ENCODE measurements around the gene ABCG8. TPM values are rescaled to one million over a fixed set of nuclear protein-coding genes. Genes with fewer than 3 reads are reported as not detected.
A peak's percentile ranks its signal among the peaks of the same experiment; 100 is the strongest.

ABCG8 gene
- total and polyA plus RNA-seq, 8 donors = 1.1 to 8.9 (median 6.7) TPM; not detected in 5

GRCh38 chr2:43794956-43795355 lies 43.8 kb upstream of the ABCG8 start:
- Histone ChIP-seq H3K9me3 (no peaks in the 10 kb centered on the region), H3K27me3 (no peaks in the 10 kb centered on the region), H3K4me3 (no peak overlapping the region), H3K36me3 (peaks cover 0 to 61% (median 32%) of the 10 kb centered on the region in 4 donors), H3K27ac (no peak overlapping the region), H3K4me1 (peaks cover 0 to 5% (median under 1%) of the 10 kb centered on the region in 4 donors)
- WGBS, 5 donors = 95 to 98% (median 96%) methylated on average over 9 of the region's 9 CpGs
- intact Hi-C loops (cut with DNase I; ENCODE audit: low total_unique reads) = no loop called here
- no peak for TF ChIP-seq POLR2A (IDR thresholded peaks at IDR 0.05)
- DNase-seq = no peak

DNA sequence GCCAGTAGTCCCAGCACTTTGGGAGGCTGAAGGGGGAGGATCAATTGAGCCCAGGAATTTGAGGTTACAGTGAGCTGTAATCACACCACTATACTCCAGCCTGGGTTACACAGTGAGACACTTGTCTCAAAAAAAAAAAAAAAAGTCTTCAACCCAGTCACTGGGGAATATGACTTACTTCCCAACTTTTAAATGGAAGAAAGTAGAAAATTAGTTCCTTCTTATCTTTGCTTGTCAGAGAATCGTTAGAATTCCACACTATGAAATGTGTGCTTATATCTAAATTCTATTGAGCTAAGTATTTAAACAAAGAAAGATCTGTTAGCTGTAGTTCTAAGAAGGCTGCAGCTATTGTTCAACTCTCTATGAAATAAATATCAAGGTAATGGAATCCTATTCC lies 42.6 kb upstream of the ABCG8 start:
- H3K4me1 ChIP-seq = peaks cover 0 to 4% (median 1%) of the 10 kb centered on the region in 4 donors
- H3K27me3 ChIP-seq = no peaks in the 10 kb centered on the region
- 31 to 59% (median 48%) methylated on average over 1 of the region's 1 CpG for WGBS, 5 donors
- H3K27ac ChIP-seq = no peak overlapping the region
- no peak overlapping the region for H3K4me3 ChIP-seq
- TF ChIP-seq CTCF (IDR thresholded peaks at IDR 0.05) (no peak), POLR2A (IDR thresholded peaks at IDR 0.05) (no peak), POLR2AphosphoS5 (IDR thresholded peaks at IDR 0.05) (no peak), EP300 (IDR thresholded peaks at IDR 0.05) (no peak)
- H3K9me3 ChIP-seq = no peaks in the 10 kb centered on the region
- intact Hi-C loops (cut with DNase I; ENCODE audit: low total_unique reads) = no loop called here
- H3K36me3 ChIP-seq = peaks cover 0 to 49% (median 27%) of the 10 kb centered on the region in 4 donors
- no peak for DNase-seq

DNA sequence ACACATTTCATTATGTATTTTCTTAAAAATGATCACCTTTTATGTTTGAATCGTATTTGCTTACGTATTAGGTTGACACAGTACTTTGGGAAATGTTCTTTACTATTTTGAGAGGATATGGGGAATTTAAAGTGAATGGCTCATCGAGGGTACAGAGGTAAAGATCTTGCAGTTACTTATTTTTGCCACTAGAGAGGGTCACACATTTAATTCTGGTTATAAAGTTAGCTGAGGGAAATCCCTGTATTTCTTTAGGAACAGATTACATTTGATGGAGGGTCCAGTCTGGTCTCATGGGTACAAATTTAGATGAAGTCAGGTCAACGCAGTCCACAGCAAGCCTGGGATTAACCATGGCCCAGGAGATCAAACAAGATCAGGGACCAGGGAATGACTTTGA lies 40.5 kb upstream of the ABCG8 start:
- 73 to 80% (median 75%) methylated on average over 4 of the region's 4 CpGs for WGBS, 5 donors
- Histone ChIP-seq H3K27me3 (no peaks in the 10 kb centered on the region), H3K4me1 (peaks cover 0 to 4% (median 1%) of the 10 kb centered on the region in 4 donors), H3K36me3 (peaks cover 0 to 37% (median 23%) of the 10 kb centered on the region in 4 donors), H3K4me3 (no peak overlapping the region), H3K27ac (no peak overlapping the region), H3K9me3 (no peaks in the 10 kb centered on the region)
- TF ChIP-seq CTCF (IDR thresholded peaks at IDR 0.05) (peak in 2 of 7 experiments; percentile 18 to 20), EP300 (IDR thresholded peaks at IDR 0.05) (no peak), POLR2AphosphoS5 (IDR thresholded peaks at IDR 0.05) (no peak)
- intact Hi-C loops (cut with DNase I; ENCODE audit: low total_unique reads) = no loop called here
- no peak for DNase-seq

- H3K9me3 ChIP-seq = no peaks in the 10 kb centered on the region
- H3K4me1 ChIP-seq = peaks cover 0 to 4% (median 2%) of the 10 kb centered on the region in 4 donors
- H3K27ac ChIP-seq = no peak overlapping the region
- H3K4me3 ChIP-seq = no peak overlapping the region
- H3K27me3 ChIP-seq = no peaks in the 10 kb centered on the region
- intact Hi-C loops (cut with DNase I; ENCODE audit: low total_unique reads) = no loop called here
- no peak for DNase-seq
- no peak for TF ChIP-seq POLR2AphosphoS5 (IDR thresholded peaks at IDR 0.05)
- TF ChIP-seq EP300 (IDR thresholded peaks at IDR 0.05) = no peak
- no peak for TF ChIP-seq POLR2A (IDR thresholded peaks at IDR 0.05)
- no peak for TF ChIP-seq CTCF (IDR thresholded peaks at IDR 0.05)
- peaks cover 0 to 33% (median 23%) of the 10 kb centered on the region in 4 donors for H3K36me3 ChIP-seq
Measured at GRCh38 chr2:43800894-43801293, 37.9 kb upstream of the ABCG8 start.

GRCh38 chr2:43802135-43802534 lies 36.6 kb upstream of the ABCG8 start:
- Histone ChIP-seq H3K4me1 (peaks cover 0 to 15% (median 4%) of the 10 kb centered on the region in 4 donors), H3K36me3 (peaks cover 0 to 35% (median 19%) of the 10 kb centered on the region in 4 donors), H3K9me3 (no peaks in the 10 kb centered on the region), H3K27ac (no peak overlapping the region), H3K27me3 (no peaks in the 10 kb centered on the region), H3K4me3 (no peak overlapping the region)
- TF ChIP-seq EP300 (IDR thresholded peaks at IDR 0.05) = no peak
- TF ChIP-seq POLR2A (IDR thresholded peaks at IDR 0.05) = no peak
- 78 to 93% (median 91%) methylated on average over 2 of the region's 2 CpGs for WGBS, 5 donors
- DNase-seq = no peak
- intact Hi-C loops (cut with DNase I; ENCODE audit: low total_unique reads) = no loop called here

Data from stomach (tissue), 9 donors.